ENCODE measurements around the gene RIMBP2.

- TF ChIP-seq CTCF (optimal IDR thresholded peaks at IDR 0.05 in 1 of 3, IDR thresholded peaks at IDR 0.05 in 1 of 3, conservative IDR thresholded peaks at IDR 0.05 in 1 of 3; ENCODE audit: extremely low read depth in 1 of 3, insufficient read depth in 2 of 3, low read length in 3 of 3) (no peak), EZH2 (IDR thresholded peaks at IDR 0.05; ENCODE audit: low read length) (no peak)
These were observed 55.0 kb downstream of the RIMBP2 start for GRCh38 chr12:130661059-130661458.
